DMS 273 treated with DMSO at 0.1 percent for 48 hours (cell line): ENCODE data around the gene CRYGD.
"Not testable (repeated sequence)": the region's sequence is repeated elsewhere in the genome, so short reads cannot be mapped to it uniquely, and the experiment has no call there.

Source experiments
- DNase-seq: peaks from one replicate; lab custom pipeline; 2025; lab: John Stamatoyannopoulos, UW

CRYGD gene

GRCh38 chr2:208124013-208124715 is at the start of gene CRYGD:
CRYGD (minus strand) TSS chr2:208124524; CDS start chr2:208124473, 51 bp downstream.
- not testable (repeated sequence) for DNase-seq

GRCh38 chr2:208172125-208172524 is 47.8 kb upstream of the CRYGD start:
- no peak for DNase-seq

- no peak for DNase-seq
Observed at GRCh38 chr2:208164951-208165755, 40.8 kb upstream of the CRYGD start.

- DNase-seq: no peak
Observed at GRCh38 chr2:208163489-208163888, 39.2 kb upstream of the CRYGD start, which contains the start of gene CRYGA. CRYGA (minus strand) TSS chr2:208163589; CDS start chr2:208163556, 33 bp downstream.

- DNase-seq: no peak
Observed at GRCh38 chr2:208156439-208156838, 32.1 kb upstream of the CRYGD start.

- no peak for DNase-seq
Observed at GRCh38 chr2:208153156-208153555, 28.8 kb upstream of the CRYGD start.

- DNase-seq: no peak
Observed at GRCh38 chr2:208150956-208151355, 26.6 kb upstream of the CRYGD start.

GRCh38 chr2:208150094-208150493 is 25.8 kb upstream of the CRYGD start:
- DNase-seq: no peak

- DNase-seq: no peak
Observed at GRCh38 chr2:208148803-208149202, 24.5 kb upstream of the CRYGD start.

GRCh38 chr2:208147759-208148158 is 23.4 kb upstream of the CRYGD start:
- no peak for DNase-seq

- DNase-seq: no peak
Observed at GRCh38 chr2:208147008-208147407, 22.7 kb upstream of the CRYGD start.

- DNase-seq: no peak
Observed at GRCh38 chr2:208146006-208146405, 21.7 kb upstream of the CRYGD start, which contains the start of gene CRYGB. CRYGB (minus strand) TSS chr2:208146158; CDS start chr2:208146120, 38 bp downstream.

- no peak for DNase-seq
Observed at GRCh38 chr2:208142925-208143799, 18.8 kb upstream of the CRYGD start.

- DNase-seq: no peak
Observed at GRCh38 chr2:208142240-208142924, 18.1 kb upstream of the CRYGD start.

- no peak for DNase-seq
Observed at GRCh38 chr2:208139447-208139846, 15.1 kb upstream of the CRYGD start.

- not testable (repeated sequence) for DNase-seq
Observed at GRCh38 chr2:208138334-208138733, 14.0 kb upstream of the CRYGD start.

GRCh38 chr2:208136716-208137094 is 12.4 kb upstream of the CRYGD start:
- DNase-seq: no peak

GRCh38 chr2:208135794-208136715 is 11.7 kb upstream of the CRYGD start:
- no peak for DNase-seq

- no peak for DNase-seq
Observed at GRCh38 chr2:208134928-208135586, 10.7 kb upstream of the CRYGD start.

- DNase-seq: no peak
Observed at GRCh38 chr2:208130712-208131110, 6.4 kb upstream of the CRYGD start.
